Measurements from ENCODE around the gene LRRC8A.

DNA sequence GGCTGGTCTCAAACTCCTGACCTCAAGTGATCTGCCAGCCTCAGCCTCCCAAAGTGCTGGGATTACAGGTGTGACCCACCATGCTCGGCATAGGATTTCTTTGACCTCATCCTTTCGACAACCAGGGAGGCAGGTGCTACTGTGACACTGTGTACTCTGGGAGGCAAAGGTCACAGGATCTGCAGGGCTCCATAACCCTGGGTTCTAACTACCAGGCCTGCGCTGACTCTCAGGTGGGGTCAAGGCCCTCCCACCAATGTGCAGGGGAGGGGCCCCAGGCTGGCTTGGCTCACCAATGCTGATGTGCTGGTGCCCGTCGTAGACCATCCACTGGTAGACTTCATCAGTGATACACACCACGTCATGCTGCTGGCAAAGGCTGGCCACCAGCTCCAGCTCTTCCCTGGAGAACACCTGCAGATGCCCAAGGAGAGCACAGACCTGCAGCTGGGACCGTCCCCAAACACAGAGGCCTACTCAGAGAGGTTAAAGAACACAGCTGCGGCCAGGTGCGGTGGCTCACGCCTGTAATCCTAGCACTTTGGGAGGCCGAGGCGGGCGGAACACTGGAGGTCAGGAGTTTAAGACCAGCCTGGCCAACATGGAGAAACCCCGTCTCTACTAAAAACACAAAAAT is 45.3 kb upstream of the LRRC8A start:
- TF ChIP-seq, protein P1, sequence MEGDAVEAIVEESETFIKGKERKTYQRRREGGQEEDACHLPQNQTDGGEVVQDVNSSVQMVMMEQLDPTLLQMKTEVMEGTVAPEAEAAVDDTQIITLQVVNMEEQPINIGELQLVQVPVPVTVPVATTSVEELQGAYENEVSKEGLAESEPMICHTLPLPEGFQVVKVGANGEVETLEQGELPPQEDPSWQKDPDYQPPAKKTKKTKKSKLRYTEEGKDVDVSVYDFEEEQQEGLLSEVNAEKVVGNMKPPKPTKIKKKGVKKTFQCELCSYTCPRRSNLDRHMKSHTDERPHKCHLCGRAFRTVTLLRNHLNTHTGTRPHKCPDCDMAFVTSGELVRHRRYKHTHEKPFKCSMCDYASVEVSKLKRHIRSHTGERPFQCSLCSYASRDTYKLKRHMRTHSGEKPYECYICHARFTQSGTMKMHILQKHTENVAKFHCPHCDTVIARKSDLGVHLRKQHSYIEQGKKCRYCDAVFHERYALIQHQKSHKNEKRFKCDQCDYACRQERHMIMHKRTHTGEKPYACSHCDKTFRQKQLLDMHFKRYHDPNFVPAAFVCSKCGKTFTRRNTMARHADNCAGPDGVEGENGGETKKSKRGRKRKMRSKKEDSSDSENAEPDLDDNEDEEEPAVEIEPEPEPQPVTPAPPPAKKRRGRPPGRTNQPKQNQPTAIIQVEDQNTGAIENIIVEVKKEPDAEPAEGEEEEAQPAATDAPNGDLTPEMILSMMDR (IDR thresholded peaks at IDR 0.05; ENCODE audit: low read depth, low read length, poor library complexity, severe bottlenecking), result no peak
- no peak for TF ChIP-seq EZH2phosphoT487 (IDR thresholded peaks at IDR 0.05; ENCODE audit: borderline replicate concordance, low read length)

Data from DOHH2 (cell line).